Activated naive CD4-positive, alpha-beta T cell treated with anti-CD3 and anti-CD28 coated beads, Interleukin-2, amount 50 U/mL, for 16 hours (primary cell): ENCODE results near the gene IFI30.
"Not testable (repeated sequence)": the region's sequence is repeated elsewhere in the genome, so short reads cannot be mapped to it uniquely, and the experiment has no call there.

Experiments used
- DNase-seq: peaks from one replicate; pipeline ENCODE4 v3.0.0-alpha.2; 2020

Gene IFI30

DNA sequence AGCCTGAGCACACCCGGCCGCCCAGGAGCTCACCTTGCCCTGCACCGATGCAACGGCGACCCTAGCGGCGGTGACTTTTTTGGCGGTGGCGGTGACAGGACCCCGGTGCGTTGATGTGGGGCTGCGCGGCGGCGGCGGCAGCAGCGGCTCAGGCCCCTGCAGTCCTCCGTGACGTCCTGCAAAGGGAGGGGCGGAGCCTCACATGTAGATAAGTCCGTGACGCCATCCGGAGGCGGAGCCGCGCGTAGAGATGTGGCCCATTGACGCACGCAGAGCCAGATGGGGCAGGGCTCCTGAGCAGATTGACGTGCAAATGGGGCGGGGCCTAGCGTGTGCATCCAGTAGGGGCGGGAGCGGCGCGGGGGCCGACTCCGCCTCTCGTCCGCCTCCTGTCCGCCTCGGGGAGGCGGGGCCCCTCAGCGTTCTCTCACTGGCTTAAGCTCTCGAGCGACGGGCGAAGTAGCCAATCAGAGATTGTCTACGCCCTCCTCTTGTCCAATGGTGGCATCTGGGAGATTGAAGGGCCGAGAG is 30.3 kb downstream of the IFI30 start, which contains the start of gene RAB3A:
Gene RAB3A, minus strand, starts transcription at position 180 of the 531 bp plus-strand sequence. CDS start 1,302 bp downstream, outside the sequence.
- peak; percentile 100 for DNase-seq

DNA sequence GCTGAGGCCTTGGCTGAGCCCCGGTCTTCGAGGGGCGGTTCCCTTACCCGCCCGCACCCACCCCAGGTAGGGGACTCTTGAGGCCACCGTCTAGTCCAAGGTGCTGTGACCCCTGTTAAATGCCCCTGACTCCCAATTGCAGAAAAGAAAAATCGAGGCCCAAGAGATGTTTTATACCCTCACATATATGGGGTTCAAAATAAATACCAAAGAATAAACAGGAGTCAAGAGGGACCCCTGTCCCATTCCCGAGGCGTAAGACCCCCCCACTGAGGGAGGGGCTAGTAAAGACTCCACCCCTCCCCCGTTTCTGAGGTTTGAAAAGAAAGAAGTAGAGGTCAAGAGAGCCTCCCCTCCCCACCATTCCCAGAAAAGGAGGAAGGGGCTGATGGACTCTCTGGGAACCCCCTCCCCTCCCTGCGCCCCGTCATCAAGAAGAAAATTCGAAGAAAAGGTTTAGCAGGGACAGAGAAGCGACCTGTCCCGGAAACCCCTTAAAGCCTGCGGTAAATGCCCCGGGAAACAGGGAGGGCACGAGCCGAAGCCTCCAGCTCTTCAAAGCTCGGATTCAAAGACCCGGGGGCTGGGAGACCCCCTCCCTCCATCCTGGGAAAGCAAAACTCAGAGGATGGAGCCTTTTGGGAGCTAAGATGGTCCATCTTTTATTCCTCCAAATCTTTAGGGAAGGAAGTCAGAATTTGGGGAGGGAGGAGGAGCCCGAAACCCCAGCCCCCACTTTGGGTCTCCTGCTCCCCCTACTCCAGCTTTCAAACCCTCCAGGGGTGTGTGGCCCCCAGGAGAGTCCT is 31.0 kb downstream of the IFI30 start:
- DNase-seq: peak; percentile 49

DNA sequence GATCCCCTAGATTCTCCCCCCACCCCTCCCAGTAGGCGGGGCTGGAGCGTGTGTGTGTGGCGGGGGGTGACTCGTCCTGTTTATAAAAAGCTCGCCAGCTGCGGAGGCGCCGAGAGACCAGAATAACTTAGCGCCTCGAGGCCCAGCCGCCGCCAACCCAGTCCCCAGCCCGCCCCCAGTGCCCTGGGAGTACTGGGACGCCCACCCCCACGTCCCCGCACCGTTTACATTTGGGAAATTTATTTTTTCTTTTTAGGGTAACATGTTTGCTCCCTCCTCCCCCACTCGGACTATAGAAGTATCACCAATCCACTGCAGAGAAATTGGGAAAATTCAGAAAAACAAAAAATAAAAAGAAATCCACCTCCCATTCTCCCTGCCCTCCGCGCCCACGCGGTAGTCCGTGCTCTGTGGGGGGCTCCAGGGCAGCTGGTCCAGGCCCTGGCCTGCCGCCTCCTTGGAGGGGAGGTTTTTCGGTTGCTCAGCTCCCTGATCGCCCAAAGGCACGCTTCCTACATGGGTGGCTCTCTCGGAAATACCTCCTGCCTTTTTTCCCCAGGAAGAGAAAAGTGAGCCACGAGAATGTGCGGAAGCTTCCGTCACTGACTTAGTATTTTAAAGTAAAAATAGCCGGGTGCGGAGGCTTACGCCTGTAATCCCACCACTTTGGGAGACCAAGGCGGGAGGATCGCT is 31.7 kb downstream of the IFI30 start:
- peak; percentile 67 for DNase-seq

DNA sequence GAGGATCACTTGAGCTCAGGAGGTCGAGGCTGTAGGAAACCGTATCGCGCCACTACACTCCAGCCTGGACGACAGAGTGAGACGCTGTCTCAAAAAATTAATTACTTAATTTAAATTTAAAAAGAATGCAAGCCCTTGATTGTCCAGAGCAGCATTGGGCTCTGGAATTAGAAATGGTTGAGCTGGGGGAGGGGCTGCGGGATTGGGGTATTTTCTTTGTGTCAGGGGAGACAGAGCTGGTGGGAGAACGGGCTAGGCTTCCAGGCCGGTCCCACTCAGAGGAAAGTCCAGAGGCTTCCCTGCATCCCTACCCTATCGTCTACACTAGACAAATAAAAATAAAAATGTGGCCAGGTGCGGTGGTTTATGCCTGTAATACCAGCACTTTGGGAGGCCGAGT is 32.4 kb downstream of the IFI30 start:
- no peak for DNase-seq

DNA sequence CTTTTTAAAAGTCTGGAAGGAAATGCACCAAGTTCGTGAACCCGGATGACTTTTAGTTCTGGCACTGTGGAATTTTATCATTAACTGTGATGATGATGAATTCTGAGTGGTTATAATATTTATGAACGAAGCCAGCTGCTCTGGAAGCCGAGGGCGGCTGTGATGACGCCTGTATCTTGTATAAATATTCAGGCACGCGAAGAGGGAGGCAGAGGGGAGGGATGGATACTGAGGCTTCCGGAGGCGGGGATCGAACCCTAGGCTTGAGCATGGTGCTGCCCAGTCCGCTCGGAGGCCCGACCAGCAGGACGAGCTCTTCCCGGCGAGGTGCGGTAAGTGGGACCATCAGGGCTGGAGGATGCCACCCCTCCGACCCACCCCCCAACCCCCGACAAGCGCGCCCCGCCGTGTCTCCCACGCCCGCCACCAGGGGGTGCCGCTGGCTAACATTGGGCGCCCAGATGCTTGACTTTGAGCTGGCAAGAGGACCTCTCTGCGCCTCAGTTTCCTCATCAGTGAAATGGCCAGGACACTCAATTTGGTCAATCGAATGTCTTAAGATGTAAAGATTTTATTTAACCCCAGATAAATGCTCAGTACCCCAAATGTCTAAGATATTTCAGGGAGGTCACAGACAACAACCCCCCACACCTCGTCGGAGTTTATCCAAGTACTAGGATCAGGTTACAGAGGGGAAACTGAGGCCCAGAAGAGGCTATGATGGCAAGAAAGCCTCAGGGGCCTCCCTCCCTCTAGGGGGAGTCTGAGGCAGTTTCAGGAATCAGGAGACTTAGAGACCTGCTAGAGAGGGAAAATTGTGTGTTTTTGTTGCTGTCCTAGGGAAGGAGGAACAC is 34.7 kb downstream of the IFI30 start:
- peak; percentile 63 for DNase-seq

DNA sequence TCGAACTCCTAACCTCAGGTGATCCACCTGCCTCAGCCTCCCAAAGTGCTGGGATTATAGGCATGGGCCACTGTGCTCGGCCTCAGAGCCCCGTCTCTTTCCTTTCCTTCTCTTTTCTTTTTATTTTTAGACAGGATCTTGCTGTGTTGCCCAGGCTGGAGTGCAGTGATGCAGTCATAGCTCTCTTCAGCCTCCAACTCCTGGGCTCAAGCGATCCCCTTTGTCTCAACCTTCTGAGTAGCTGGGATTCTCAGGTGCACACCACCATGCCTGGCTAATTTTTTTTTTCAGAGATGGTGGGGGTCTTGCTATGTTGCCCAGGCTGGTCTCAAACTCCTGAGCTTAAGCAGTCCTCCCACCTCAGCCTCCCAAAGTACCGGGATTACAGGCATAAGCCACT is 36.3 kb downstream of the IFI30 start:
- not testable (repeated sequence) for DNase-seq

DNA sequence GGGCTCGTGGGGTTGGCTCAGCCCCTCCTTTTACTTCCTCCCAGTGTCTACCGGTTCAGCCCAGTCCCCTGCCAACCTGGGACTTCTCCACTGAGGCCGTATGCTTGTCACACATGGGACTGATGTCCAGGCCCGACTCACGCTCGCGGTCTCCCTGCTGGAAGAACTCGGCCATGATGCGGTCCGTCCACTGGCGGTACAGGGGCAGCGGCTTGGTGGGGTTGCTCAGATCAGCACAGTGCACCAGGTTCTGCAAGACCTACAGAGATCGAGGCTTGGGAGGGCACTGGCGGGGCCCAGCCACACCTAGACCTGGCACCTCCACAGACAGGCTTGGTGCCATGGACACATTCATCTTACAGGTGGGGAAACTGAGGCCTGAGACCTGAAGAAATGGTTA is 38.1 kb downstream of the IFI30 start:
- no peak for DNase-seq

DNA sequence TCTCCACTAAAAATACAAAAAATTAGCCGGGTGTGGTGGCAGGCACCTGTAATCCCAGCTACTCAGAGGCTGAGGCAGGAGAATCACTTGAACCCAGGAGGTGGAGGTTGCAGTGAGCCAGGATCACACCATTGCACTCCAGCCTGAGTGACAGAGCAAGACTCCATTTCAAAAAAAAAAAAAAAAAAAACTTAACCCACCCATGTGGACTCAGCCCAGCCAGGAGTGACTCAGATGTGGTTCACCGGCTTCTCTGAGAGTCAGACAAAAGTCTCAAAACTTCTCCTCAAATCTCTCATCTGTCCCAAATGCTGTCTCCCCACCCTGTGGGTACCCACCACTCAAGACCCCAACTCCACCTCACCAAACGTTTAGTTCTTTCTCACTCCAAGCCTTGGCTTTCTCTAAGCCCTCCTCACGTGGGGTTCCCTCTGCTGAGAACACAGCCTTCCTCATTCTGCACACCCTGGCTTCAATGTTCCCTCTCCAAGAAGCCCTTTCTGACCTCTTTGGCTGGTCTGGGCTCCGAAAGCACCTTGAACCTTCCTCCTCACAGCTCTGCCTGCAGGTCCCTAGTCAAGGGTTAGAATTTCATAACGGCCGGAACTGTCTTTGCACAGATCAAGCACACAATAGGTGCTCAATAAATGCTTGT is 41.3 kb downstream of the IFI30 start:
- DNase-seq: no peak

DNA sequence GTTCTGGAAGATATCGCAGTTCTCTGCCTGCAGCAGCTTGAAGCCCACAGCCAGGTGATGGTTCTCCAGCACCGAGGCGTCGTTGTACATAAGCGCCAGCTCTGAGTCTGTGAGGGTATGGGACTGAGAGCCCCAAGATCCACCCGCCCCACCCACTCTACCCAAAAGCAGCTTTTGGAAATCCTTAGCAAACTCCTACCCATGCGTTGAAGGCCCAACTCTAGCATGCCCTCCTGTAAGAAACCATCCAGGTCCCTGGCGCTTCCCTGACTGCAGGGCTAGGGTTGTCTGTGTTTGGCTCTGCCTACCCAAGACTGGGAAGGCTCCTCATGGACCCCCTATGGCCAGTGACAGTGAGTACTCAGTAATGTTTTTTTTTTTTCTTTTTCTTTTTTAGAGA is 43.2 kb downstream of the IFI30 start:
- no peak for DNase-seq

DNA sequence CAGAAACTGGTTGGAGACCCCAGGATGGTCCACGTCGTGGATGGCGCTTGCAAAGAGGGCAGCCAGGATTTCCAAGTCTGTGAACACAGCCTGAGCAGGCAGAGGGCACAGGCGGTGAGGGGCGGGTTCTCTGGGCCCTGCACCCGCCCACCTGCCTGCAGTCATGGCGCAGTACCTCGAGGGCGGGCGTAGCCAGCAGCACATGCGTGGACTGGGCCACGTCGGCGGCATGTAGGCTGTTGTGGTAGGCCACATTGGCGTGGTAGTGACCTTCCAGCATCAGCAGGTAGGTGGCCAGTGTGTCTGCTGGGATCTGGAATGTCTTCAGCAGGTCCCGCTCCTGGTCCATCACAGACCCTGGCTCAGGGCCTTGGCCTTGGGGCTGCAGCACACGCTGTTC is 44.5 kb downstream of the IFI30 start:
- DNase-seq: no peak

DNA sequence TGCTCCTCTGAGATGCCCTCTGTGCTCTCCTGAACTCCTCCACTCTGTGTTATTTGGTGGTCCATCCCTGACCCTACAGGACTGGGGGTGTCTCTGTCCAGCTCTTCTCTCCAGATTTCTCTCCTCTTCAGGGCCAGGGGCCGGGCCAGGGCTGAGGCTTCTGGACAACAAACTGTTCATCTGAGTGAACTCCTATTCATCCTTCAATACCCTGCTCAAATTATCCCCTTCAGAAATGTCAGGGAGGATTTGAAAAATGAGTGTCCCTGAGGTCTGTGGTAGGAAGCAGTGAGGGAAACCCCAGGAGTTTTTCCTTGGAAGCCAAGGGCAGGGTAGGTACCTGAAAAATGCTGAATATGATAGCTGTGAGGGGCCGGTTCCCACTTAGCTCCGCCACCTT is 45.0 kb downstream of the IFI30 start:
- no peak for DNase-seq

DNA sequence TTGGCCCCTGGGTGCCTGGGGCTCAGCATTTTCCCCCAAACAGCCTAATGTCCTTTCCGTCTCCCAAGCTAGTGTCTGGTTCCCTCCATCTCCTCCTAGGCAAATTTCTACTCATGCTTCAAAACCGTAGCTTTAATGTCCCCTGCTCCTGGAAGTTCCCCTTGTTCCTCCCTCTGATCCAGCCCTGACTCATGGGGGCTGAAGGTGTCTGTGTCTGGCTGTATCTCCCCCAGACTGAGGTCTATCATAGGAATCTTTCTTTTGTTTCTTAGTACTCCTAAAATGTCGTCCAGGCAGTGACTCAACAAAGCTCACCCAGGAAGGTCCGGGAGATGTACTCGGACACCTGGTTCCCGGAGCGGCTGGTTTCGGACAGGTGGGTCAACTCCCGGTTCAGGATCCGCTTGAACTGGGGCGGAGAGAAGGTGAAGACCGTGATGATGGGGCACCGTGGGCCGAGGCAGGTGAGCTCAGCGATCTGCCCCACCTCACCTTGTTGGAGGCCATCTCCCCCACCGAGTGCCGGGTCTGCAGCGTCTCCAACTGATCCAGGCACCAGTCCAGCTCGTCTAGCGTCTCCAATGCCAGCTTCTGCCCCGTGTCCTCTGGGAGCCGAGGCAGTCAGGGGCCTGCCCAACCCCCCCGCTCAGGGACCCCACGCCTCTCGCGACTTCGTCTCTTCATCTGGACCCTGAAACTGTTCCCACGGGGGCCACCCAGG is 46.5 kb downstream of the IFI30 start:
- no peak for DNase-seq

DNA sequence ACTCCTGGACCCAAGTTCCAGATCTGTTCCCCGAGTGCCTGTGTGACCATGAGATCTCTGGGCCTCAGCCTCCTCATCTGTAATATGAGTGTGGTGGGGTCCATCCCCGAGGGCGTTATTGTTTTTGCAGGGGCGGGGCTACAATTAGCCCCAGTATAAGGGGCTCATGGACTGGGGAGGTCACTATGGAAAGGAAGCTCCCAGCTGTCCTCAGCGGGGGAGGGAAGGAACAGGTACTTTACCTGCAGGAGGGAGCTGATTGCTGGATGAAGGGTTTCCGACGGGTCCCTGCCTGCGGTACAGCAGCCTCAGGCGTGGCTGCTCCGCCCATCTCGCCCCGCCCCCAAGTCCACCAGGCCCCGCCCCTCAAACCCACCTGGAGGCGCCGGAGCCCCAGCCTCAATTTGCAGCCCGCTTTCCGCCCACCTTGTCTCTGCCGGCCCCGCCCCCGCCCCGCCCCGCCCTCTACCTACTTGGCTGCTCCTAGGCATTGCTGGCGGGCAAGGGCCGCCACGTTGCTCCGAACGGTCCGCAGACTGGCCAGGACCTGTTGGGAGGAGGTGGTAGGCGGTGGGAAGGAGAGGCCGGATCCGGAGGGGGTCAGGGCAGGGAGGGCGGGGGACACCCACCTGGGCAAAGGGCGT is 47.1 kb downstream of the IFI30 start:
- DNase-seq: no peak

DNA sequence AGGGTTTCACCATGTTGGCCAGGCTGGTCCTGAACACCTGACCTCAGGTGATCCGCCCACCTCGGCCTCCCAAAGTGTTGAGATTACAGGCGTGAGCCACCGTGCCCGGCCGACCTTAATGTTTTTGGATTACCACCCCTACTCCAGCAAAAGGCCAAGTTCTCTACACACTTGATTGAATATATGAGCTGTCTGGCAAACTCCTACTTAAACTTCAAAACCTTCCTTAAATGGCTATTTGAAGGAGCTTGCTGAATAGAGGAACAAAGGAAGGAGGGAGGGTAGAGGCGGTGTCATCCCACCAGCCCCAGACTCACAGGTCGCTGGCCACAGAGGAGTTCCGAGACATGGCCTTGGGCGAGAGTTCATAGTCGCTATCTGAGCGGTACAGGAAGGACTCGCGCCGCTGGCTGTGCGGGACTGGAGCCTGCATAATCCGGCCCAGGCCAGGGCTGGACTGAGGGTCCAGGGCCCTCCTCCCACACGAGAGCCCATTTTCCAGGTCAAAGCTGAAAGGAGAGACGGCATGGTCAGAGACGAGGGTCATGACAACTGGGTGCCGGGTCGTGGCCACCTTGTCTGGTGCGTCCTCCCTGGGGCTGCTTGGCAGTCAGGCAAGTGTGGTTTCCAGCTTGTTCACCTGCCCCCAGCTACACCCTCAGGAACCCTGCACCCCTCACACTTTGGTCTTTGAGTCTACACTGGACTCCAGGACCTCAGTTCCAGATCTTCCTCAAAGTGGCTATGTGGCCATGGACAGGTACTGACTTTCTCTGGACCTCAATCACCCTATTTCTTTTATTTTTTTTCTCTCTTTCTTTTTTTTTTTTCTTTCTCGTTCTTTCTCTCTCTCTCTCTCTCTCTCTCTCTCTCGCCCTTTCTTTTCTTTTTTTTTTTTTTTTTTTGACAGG is 48.5 kb downstream of the IFI30 start:
- DNase-seq: no peak

DNA sequence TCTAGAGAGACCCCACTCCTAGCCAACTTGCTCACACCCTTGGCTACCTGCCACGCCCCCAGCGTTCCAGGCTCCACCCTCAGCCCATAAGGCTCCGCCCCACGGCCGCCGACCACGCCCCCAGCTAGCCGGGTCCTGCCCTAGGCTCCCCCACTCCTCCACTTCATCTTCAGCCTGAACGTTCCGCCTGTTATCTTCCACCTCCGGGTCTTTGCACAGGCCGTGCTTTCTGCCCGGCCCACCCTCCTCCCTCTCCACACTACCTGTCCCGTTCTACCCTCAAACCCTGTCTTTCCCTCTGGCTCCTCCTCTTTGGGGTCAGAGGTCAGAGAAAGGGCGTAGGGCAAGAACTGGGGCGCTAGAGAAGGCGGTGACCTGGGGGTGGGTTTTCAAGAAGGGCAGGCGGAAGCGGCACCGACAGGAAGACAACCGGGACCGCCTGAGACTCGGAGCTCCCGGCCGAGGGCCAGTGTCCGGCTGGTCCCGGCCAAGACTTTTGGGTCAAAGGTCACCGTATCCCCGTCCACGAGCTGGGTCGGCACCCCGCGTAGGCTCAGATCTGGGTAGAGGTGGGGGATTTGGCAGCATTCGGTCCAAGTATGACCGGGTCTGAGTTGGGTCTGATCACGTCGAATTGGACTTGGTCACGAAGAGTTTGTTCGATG is 50.4 kb downstream of the IFI30 start:
- peak; percentile 22 for DNase-seq

DNA sequence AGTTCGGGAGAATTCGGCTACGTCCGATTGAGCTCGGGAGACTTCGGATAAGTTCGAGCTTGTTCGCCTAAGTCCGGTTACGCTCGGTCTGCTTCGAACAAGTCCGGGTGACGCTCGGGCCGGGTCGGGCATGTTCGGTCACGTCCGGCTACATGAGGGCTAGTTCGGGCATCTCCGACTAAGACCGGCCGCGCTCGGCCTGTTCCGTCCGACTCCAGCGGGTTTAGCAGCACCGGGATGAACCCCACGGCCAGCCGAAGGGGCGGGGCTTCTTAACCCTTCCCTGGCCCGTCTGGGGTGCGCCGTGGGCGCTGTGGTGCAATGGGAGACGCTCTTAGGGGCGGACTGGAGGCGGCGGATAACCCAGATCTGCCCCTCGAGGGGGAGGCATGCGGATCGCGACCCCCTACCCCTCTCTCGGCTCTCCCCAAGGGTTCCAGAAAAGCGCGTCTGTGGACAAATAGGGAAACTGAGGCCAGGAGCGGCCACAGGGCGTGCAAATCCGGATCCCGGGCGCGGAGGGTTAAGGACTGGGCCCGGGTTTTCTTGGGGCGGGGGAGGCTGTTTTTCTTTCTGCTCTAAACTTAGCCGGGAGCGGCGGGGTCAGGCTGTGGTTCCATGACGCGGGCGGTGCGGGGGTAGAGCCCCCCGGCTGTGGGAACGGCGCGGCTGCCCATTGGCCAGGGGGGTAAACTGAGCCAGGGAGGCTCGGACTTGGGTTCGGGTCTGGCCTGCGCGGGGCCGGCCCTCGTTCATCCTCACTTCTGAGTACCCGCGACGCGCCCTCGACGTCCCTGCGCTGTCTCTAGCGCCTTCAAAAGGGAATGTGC is 51.1 kb downstream of the IFI30 start:
- DNase-seq: peak; percentile 87

DNA sequence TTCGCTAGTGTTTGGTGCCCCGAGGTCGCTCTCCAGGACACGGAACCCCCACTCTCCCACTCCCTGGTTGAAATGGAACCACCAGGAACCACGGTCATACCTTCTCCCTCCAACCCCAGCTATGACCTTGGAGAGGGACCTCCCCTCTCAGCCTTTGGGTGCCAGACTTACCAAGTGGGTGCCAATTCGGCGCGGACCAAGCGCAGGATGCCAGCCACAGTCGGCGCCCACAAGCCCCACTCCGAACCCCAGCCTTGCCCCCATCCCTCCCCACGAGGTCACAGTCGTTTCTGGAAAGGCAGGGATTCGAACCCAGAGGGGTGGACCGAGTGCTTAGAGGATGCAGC is 51.7 kb downstream of the IFI30 start:
- DNase-seq: no peak

DNA sequence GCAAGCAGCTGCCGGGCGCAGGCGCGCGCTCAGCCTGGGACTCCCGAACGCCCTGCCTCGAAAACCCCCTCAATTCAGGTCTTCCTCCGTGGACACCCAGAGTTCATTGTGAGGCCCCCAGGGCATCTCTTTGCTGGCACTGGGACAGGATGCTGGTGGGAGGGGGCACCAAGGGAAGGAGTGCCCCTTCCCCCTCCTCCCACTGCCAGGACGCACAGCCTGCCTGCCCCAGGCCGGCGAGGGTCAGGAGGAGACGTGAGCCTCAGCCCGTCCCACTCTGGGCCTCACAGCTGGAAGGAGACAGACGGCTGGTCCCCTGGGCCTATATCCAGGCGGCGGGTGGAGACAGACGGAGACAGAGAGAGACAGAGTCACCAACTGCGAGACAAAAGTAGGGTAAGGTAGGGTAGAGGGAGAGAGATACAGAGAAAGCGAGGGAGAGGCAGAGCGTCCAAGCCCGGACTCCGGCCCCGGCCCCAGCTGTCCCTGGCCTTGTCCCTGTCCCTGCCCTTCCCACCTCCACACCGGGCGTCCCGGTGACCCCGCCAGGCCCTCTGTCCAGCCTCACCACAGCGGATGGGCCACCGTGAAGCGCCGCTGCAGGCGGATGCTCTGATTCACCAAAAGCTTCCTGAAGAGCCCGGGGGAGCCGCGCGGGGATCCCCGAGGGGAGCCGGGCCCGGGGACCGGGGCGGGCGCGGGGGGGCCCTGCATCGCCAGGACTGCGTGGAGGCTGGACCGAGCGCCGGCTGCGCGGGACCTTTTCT is 52.3 kb downstream of the IFI30 start, which contains the start of gene PDE4C:
Gene PDE4C, minus strand, starts transcription at position 737 of the 767 bp plus-strand sequence. Its CDS starts 23 bp downstream, at position 714.
- DNase-seq: no peak
